Tibial nerve (tissue), 4 donors: ENCODE results near the gene TPBGL. TPM values are rescaled to one million over a fixed set of nuclear protein-coding genes. Genes with fewer than 3 reads are reported as not detected.

Experiments
- DNase-seq, 2 donors: peaks; one replicate each; pipeline ENCODE4 v3.0.0-alpha.2; 2019; ENCODE audit warnings: low spot score in 2 of 2
- H3K27ac ChIP-seq, 4 donors: fragments of 200-600 bp; sonication (generic) in 3 of 4; one replicate each; pipeline ENCODE4 v1.5.1; 2017 to 2019; ENCODE audit warnings: mild to moderate bottlenecking in 1 of 4
- H3K27me3 ChIP-seq, 2 donors: fragments of 200-600 bp; sonication (generic) in 1 of 2; one replicate each; pipeline versions ENCODE4 v1.5.1 to v1.6.0; 2017 to 2019
- H3K36me3 ChIP-seq, 3 donors: fragments of 200-600 bp; sonication (generic); one replicate each; pipeline ENCODE4 v1.5.1; 2018 to 2019
- H3K4me1 ChIP-seq, 4 donors: fragments of 200-600 bp; sonication (generic) in 3 of 4; one replicate each; pipeline ENCODE4 v1.5.1; 2017 to 2019
- H3K4me3 ChIP-seq, 4 donors: fragments of 200-600 bp; sonication (generic) in 3 of 4; one replicate each; pipeline ENCODE4 v1.5.1; 2017 to 2019; ENCODE audit warnings: mild to moderate bottlenecking in 1 of 4, moderate library complexity in 1 of 4
- H3K9me3 ChIP-seq, 4 donors: fragments of 200-600 bp; sonication (generic) in 3 of 4; one replicate each; pipeline ENCODE4 v1.5.1; 2017 to 2019
- CTCF ChIP-seq, 5 experiments: fragments of 200-600 bp in 3 of 5; fragments of 450-650 bp in 2 of 5; sonication (generic) in 3 of 5; IDR thresholded peaks; one replicate each; pipeline ENCODE4 v1.5.1; 2016 to 2019; ENCODE audit warnings: antibody characterized with exemption in 5 of 5, mild to moderate bottlenecking in 3 of 5, moderate library complexity in 2 of 5
- EP300 ChIP-seq, 2 donors: sonication (generic); formaldehyde crosslinking; IDR thresholded peaks; one replicate each; pipeline ENCODE4 v1.6.1; 2017; ENCODE audit warnings: antibody characterized with exemption in 2 of 2, mild to moderate bottlenecking in 1 of 2
- POLR2A ChIP-seq, 2 donors: fragments of 450-650 bp; IDR thresholded peaks; one replicate each; pipeline ENCODE4 v1.6.1; 2017; ENCODE audit warnings: antibody characterized with exemption in 2 of 2, mild to moderate bottlenecking in 2 of 2, moderate library complexity in 2 of 2
- WGBS, 2 donors: methylation state at CpG; one replicate each; pipeline ENCODE4 v1.1.5; 2018; 5-methylcytosine and 5-hydroxymethylcytosine counted together
- total RNA-seq, 4 donors: library from RNA; depleted of rRNA; stranded (reverse); fragments of >200 nt; gene quantifications; one replicate each; pipeline ENCODE4 v1.1.0, GENCODE V29; 2016

The TPBGL gene
- total RNA-seq, 4 donors from 2014 or later: 1.0 to 1.5 (median 1.1) TPM; not detected in 1

GRCh38 chr11:75264356-75264755 is 23.8 kb downstream of the TPBGL start:
- Histone ChIP-seq H3K36me3 (peaks cover 0 to 25% (median 0%) of the 10 kb centered on the region in 3 donors), H3K27ac (no peak overlapping the region), H3K27me3 (no peaks in the 10 kb centered on the region), H3K4me1 (peaks cover 0 to 20% (median 6%) of the 10 kb centered on the region in 4 donors), H3K9me3 (no peaks in the 10 kb centered on the region), H3K4me3 (no peak overlapping the region)
- TF ChIP-seq EP300 (IDR thresholded peaks at IDR 0.05) (no peak), CTCF (IDR thresholded peaks at IDR 0.05) (no peak), POLR2A (IDR thresholded peaks at IDR 0.05) (no peak)
- DNase-seq: no peak

- Histone ChIP-seq H3K4me3 (no peak overlapping the region), H3K27ac (no peak overlapping the region), H3K36me3 (peaks cover 0 to 25% (median 0%) of the 10 kb centered on the region in 3 donors), H3K4me1 (peaks cover 0 to 20% (median 6%) of the 10 kb centered on the region in 4 donors), H3K9me3 (no peaks in the 10 kb centered on the region), H3K27me3 (no peaks in the 10 kb centered on the region)
- no peak for DNase-seq
- WGBS, 2 donors: 77 to 92% methylated on average over 1 to 6 of the region's 6 CpGs
- no peak for TF ChIP-seq POLR2A (IDR thresholded peaks at IDR 0.05)
- TF ChIP-seq EP300 (IDR thresholded peaks at IDR 0.05): no peak
- no peak for TF ChIP-seq CTCF (IDR thresholded peaks at IDR 0.05)
Measured at GRCh38 chr11:75264971-75265370, 24.4 kb downstream of the TPBGL start.

GRCh38 chr11:75265851-75266531 is 25.4 kb downstream of the TPBGL start:
- Histone ChIP-seq H3K4me3 (no peak overlapping the region), H3K27ac (peak overlapping the region in 1 of 4 donors; percentile 24), H3K9me3 (no peaks in the 10 kb centered on the region), H3K27me3 (no peaks in the 10 kb centered on the region), H3K4me1 (peaks cover 0 to 15% (median 2%) of the 10 kb centered on the region in 4 donors), H3K36me3 (peaks cover 0 to 25% (median 0%) of the 10 kb centered on the region in 3 donors)
- 71 to 72% methylated on average over 16 to 17 of the region's 17 CpGs for WGBS, 2 donors
- TF ChIP-seq CTCF (IDR thresholded peaks at IDR 0.05) (no peak), POLR2A (IDR thresholded peaks at IDR 0.05) (no peak), EP300 (IDR thresholded peaks at IDR 0.05) (no peak)
- no peak for DNase-seq

GRCh38 chr11:75267171-75267970 is 26.8 kb downstream of the TPBGL start:
- H3K27ac ChIP-seq: no peak overlapping the region
- WGBS, 2 donors: 70 to 72% methylated on average over 27 of the region's 27 CpGs
- no peak for DNase-seq
- peaks cover 0 to 33% (median 0%) of the 10 kb centered on the region in 3 donors for H3K36me3 ChIP-seq
- H3K4me3 ChIP-seq: no peak overlapping the region
- no peak for TF ChIP-seq CTCF (IDR thresholded peaks at IDR 0.05)
- no peak for TF ChIP-seq EP300 (IDR thresholded peaks at IDR 0.05)
- TF ChIP-seq POLR2A (IDR thresholded peaks at IDR 0.05): no peak
- H3K4me1 ChIP-seq: peaks cover 0 to 14% (median 0%) of the 10 kb centered on the region in 4 donors
- no peaks in the 10 kb centered on the region for H3K27me3 ChIP-seq
- H3K9me3 ChIP-seq: no peaks in the 10 kb centered on the region
